Muscle of leg (tissue), 11 donors: ENCODE data around the gene SORBS2. TPM values are rescaled to one million over a fixed set of nuclear protein-coding genes. Genes with fewer than 3 reads are reported as not detected.
"Not testable (repeated sequence)": the region's sequence is repeated elsewhere in the genome, so short reads cannot be mapped to it uniquely, and the experiment has no call there.

Experiments
- DNase-seq: peaks from one replicate; pipeline ENCODE4 v3.0.0; 2013
- H3K27ac ChIP-seq: one replicate; pipeline ENCODE4 v1.5.1; 2013; ENCODE audit warnings: mild to moderate bottlenecking, low read length, control low read depth
- H3K27me3 ChIP-seq: one replicate; pipeline ENCODE4 v1.6.1; 2013; ENCODE audit warnings: low read length; ENCODE audit not compliant: control insufficient read depth, insufficient read depth
- H3K36me3 ChIP-seq: one replicate; pipeline ENCODE4 v1.6.1; 2013; ENCODE audit warnings: low read length; ENCODE audit not compliant: control insufficient read depth, insufficient read depth
- H3K4me1 ChIP-seq: one replicate; pipeline ENCODE4 v1.6.1; 2013; ENCODE audit warnings: low read length; ENCODE audit not compliant: control insufficient read depth, insufficient read depth
- H3K4me3 ChIP-seq: one replicate; pipeline ENCODE4 v1.5.1; 2013; ENCODE audit warnings: low read length, control low read depth
- H3K9me3 ChIP-seq: replicated peaks from 2 replicates; pipeline ENCODE4 v1.6.1; 2013; ENCODE audit warnings: low read depth, low read length; ENCODE audit not compliant: control insufficient read depth
- WGBS: methylation state at CpG from one replicate; pipeline ENCODE4 v1.1.5; 2013; ENCODE audit warnings: missing lambda C conversion rate; ENCODE audit not compliant: insufficient coverage; 5-methylcytosine and 5-hydroxymethylcytosine counted together
- polyA plus RNA-seq, 8 donors: library from polyadenylated mRNA; unstranded; fragments of 120-200 nt; gene quantifications; one replicate each; pipeline versions ENCODE4 v1.2.1 to v1.2.3, GENCODE V29; 2013; ENCODE audit warnings: inconsistent platforms in 1 of 8, low replicate concordance in 1 of 8; ENCODE audit not compliant: insufficient read length in 8 of 8, insufficient read depth in 1 of 8
- total RNA-seq: library from RNA; stranded (reverse); fragments of 120-200 nt; gene quantifications from one replicate; pipeline ENCODE4 v1.2.4, GENCODE V29; 2013

Gene SORBS2
- total and polyA plus RNA-seq, 9 donors, result 17.7 to 48.5 (median 36.3) TPM

GRCh38 chr4:185707622-185708021 is 104.4 kb downstream of the SORBS2 start:
- H3K27me3 ChIP-seq, H3K36me3 ChIP-seq, H3K27ac ChIP-seq, H3K4me3 ChIP-seq, H3K9me3 ChIP-seq, DNase-seq, H3K4me1 ChIP-seq: not testable (repeated sequence)
- no CpG with 5 or more reads among the region's 4 CpGs for WGBS

DNA sequence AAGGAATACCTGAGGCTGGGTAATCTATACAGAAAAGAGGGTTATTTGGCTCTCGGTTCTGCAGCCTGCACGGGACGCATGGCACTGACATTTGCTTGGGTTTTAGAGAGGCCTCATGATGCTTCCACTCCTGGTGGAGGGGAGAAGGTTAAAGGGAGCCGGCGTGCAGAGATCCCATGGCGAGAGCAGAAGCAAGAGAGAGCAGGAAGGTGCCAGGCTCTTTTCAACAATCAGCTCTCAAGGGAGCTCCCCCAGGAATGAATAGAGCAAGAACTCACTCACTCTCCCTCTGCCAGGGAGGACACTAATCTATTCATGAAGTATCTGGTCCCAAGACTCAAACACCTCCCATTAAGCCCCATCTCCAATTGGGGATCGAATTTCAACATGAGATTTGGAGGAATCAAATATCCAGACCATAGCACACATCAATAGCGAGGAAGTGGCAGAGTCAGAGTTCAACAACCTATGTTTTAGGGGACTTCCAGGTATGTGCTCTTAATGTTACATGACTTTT is 109.8 kb downstream of the SORBS2 start:
- H3K27ac ChIP-seq, result no peak overlapping the region
- 95% methylated on average over 3 of the region's 8 CpGs for WGBS
- DNase-seq, result no peak
- no peaks in the 10 kb centered on the region for H3K27me3 ChIP-seq
- H3K9me3 ChIP-seq, result no peaks in the 10 kb centered on the region
- H3K36me3 ChIP-seq, result no peaks in the 10 kb centered on the region
- no peaks in the 10 kb centered on the region for H3K4me1 ChIP-seq
- no peak overlapping the region for H3K4me3 ChIP-seq

GRCh38 chr4:185700630-185701029 is 111.4 kb downstream of the SORBS2 start:
- H3K27ac ChIP-seq, result no peak overlapping the region
- no peaks in the 10 kb centered on the region for H3K27me3 ChIP-seq
- no peaks in the 10 kb centered on the region for H3K4me1 ChIP-seq
- no peaks in the 10 kb centered on the region for H3K36me3 ChIP-seq
- DNase-seq, result no peak
- H3K9me3 ChIP-seq, result no peaks in the 10 kb centered on the region
- no peak overlapping the region for H3K4me3 ChIP-seq

- Histone ChIP-seq H3K36me3 (no peaks in the 10 kb centered on the region), H3K27me3 (no peaks in the 10 kb centered on the region), H3K27ac (no peak overlapping the region), H3K9me3 (no peaks in the 10 kb centered on the region), H3K4me3 (no peak overlapping the region), H3K4me1 (no peaks in the 10 kb centered on the region)
- no peak for DNase-seq
- WGBS, result 46% methylated on average over 3 of the region's 3 CpGs
Measured at GRCh38 chr4:185700048-185700447, 111.9 kb downstream of the SORBS2 start.

DNA sequence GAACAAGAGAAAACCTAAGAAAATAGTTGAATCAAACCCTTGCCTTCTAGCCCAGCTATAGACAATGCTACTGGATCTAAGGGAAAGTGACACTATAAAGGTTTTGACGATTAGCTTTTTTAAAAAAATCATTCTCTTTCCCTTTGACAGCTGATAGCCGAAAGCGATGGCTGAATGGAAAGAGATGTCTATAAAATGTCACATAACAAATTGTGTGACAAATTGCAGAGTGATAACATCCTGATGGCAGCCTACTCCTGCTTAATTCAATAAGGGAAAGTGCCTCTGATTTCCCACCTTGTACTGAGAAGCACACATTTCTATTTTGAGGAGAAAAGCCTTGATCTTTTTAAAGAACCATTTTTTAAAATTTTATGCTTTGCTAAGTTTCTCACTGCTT is 114.5 kb downstream of the SORBS2 start:
- Histone ChIP-seq H3K36me3 (no peaks in the 10 kb centered on the region), H3K4me1 (no peaks in the 10 kb centered on the region), H3K4me3 (no peak overlapping the region), H3K27ac (no peak overlapping the region), H3K9me3 (no peaks in the 10 kb centered on the region), H3K27me3 (no peaks in the 10 kb centered on the region)
- no peak for DNase-seq
- no CpG with 5 or more reads among the region's 3 CpGs for WGBS

GRCh38 chr4:185695743-185696142 is 116.3 kb downstream of the SORBS2 start:
- DNase-seq, result no peak
- H3K27me3 ChIP-seq, result no peaks in the 10 kb centered on the region
- WGBS, result 88% methylated on average over 1 of the region's 4 CpGs
- no peak overlapping the region for H3K4me3 ChIP-seq
- H3K9me3 ChIP-seq, result no peaks in the 10 kb centered on the region
- no peaks in the 10 kb centered on the region for H3K4me1 ChIP-seq
- H3K36me3 ChIP-seq, result no peaks in the 10 kb centered on the region
- no peak overlapping the region for H3K27ac ChIP-seq

- H3K9me3 ChIP-seq, result no peaks in the 10 kb centered on the region
- no peaks in the 10 kb centered on the region for H3K4me1 ChIP-seq
- no peak overlapping the region for H3K27ac ChIP-seq
- 82% methylated on average over 2 of the region's 12 CpGs for WGBS
- no peak overlapping the region for H3K4me3 ChIP-seq
- no peak for DNase-seq
- H3K27me3 ChIP-seq, result no peaks in the 10 kb centered on the region
- H3K36me3 ChIP-seq, result no peaks in the 10 kb centered on the region
Measured at GRCh38 chr4:185693548-185694215, 118.3 kb downstream of the SORBS2 start.

- Histone ChIP-seq H3K36me3 (no peaks in the 10 kb centered on the region), H3K27ac (no peak overlapping the region), H3K27me3 (no peaks in the 10 kb centered on the region), H3K9me3 (no peaks in the 10 kb centered on the region), H3K4me1 (no peaks in the 10 kb centered on the region), H3K4me3 (no peak overlapping the region)
- DNase-seq, result no peak
- 92% methylated on average over 6 of the region's 9 CpGs for WGBS
Measured at GRCh38 chr4:185689407-185689806, 122.6 kb downstream of the SORBS2 start.

DNA sequence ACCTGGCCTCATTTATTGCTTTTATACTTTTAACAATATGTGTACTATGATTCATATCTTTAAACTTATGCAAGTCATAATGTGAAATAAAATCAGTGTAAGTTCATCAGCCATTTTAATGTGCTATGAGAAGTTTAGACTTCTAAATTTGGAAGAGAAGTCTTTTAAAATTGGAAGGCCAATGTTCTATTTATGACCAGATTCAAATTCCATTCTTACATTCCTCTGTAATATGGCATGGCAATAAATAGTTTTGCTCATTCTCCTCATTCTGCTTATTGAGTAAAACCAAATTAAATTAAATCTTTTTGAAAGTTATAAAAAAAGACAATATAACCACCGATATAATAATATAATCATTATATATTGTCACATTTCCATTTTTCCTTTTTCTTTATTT is 126.2 kb downstream of the SORBS2 start:
- no peaks in the 10 kb centered on the region for H3K36me3 ChIP-seq
- no peaks in the 10 kb centered on the region for H3K4me1 ChIP-seq
- no peaks in the 10 kb centered on the region for H3K27me3 ChIP-seq
- H3K27ac ChIP-seq, result no peak overlapping the region
- no peaks in the 10 kb centered on the region for H3K9me3 ChIP-seq
- WGBS, result no CpG with 5 or more reads among the region's 1 CpG
- no peak for DNase-seq
- no peak overlapping the region for H3K4me3 ChIP-seq

DNA sequence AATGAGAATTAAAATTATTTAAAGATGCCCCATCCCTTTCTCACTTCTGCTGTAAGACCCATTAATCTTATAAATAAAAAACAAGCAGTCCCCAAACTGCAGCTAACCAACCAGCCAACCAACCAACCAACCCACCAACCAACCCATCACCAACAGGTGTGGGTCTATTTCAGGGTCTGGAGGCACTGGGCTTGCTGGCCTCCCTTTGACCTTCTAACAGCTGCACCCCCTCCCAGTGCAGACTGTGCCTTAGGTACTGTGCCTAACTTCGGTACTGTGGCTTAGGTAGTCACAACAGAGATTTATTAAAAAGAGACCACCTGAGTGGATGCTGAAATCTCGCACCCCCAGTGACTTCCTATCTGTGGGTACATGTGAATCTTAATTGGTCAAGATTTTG is 128.1 kb downstream of the SORBS2 start:
- H3K9me3 ChIP-seq, result no peaks in the 10 kb centered on the region
- peak; percentile 14 for DNase-seq
- WGBS, result no CpG with 5 or more reads among the region's 2 CpGs
- H3K27me3 ChIP-seq, result no peaks in the 10 kb centered on the region
- no peak overlapping the region for H3K27ac ChIP-seq
- no peaks in the 10 kb centered on the region for H3K4me1 ChIP-seq
- H3K4me3 ChIP-seq, result no peak overlapping the region
- H3K36me3 ChIP-seq, result no peaks in the 10 kb centered on the region

GRCh38 chr4:185683222-185683621 is 128.8 kb downstream of the SORBS2 start:
- DNase-seq, result no peak
- Histone ChIP-seq H3K36me3 (no peaks in the 10 kb centered on the region), H3K27me3 (no peaks in the 10 kb centered on the region), H3K9me3 (no peaks in the 10 kb centered on the region), H3K27ac (no peak overlapping the region), H3K4me3 (no peak overlapping the region), H3K4me1 (no peaks in the 10 kb centered on the region)
- WGBS, result 88% methylated on average over 6 of the region's 10 CpGs
